WTC11 (cell line): ENCODE data around the gene RPL19. TPM values are rescaled to one million over a fixed set of nuclear protein-coding genes. Genes with fewer than 3 reads are reported as not detected.

Experiments used
- ATAC-seq: fragments of 200-7000 bp; cut with Tn5 transposase; 2 replicates; pipeline ENCODE4 v1.10.0; 2021; ENCODE audit warnings: mild to moderate bottlenecking, moderate library complexity
- CTCF ChIA-PET: fragments of 300-600 bp; sonication (Branson Sonifier 250); formaldehyde crosslinking; loops from one replicate; lab custom pipeline; 2021; ENCODE audit warnings: antibody characterized with exemption; lab: Charles Lee
- POLR2A ChIA-PET: fragments of 350-600 bp; sonication (Branson Sonifier 250); formaldehyde crosslinking; loops from one replicate; lab custom pipeline; 2021; ENCODE audit warnings: antibody characterized with exemption; lab: Charles Lee
- DNase-seq: peaks from one replicate; pipeline ENCODE4 v3.0.0; 2021; ENCODE audit warnings: low spot score
- H3K27ac Mint-ChIP-seq: 2 replicates; pipeline ENCODE4 v1.8.0; 2021; ENCODE audit warnings: mixed read lengths
- H3K27me3 Mint-ChIP-seq: 2 replicates; pipeline ENCODE4 v1.8.0; 2021; ENCODE audit warnings: low read depth, mild to moderate bottlenecking, moderate library complexity, mixed read lengths
- H3K36me3 Mint-ChIP-seq: 2 replicates; pipeline ENCODE4 v1.8.0; 2021; ENCODE audit warnings: mixed read lengths
- H3K4me1 Mint-ChIP-seq: 2 replicates; pipeline ENCODE4 v1.8.0; 2022; ENCODE audit warnings: mixed read lengths
- H3K4me3 Mint-ChIP-seq: 2 replicates; pipeline ENCODE4 v1.8.0; 2021; ENCODE audit warnings: mild to moderate bottlenecking, moderate library complexity, mixed read lengths
- H3K9me3 Mint-ChIP-seq: 2 replicates; pipeline ENCODE4 v1.8.0; 2021; ENCODE audit warnings: mixed read lengths
- FOXJ3 ChIP-seq: sonication (generic); formaldehyde crosslinking; IDR thresholded peaks from 2 replicates; pipeline ENCODE4 v1.9.0; 2021; ENCODE audit warnings: missing genetic modification reagents, mild to moderate bottlenecking, borderline replicate concordance
- IRF2 ChIP-seq: sonication (generic); formaldehyde crosslinking; IDR thresholded peaks from 2 replicates; pipeline ENCODE4 v1.8.0; 2022; ENCODE audit warnings: low read depth, missing genetic modification reagents, borderline replicate concordance
- NFE2L1 ChIP-seq: sonication (generic); formaldehyde crosslinking; IDR thresholded peaks from 2 replicates; pipeline ENCODE4 v1.8.1; 2023; ENCODE audit warnings: missing genetic modification reagents
- SMAD4 ChIP-seq: sonication (generic); formaldehyde crosslinking; IDR thresholded peaks from 2 replicates; pipeline ENCODE4 v1.8.0; 2022; ENCODE audit warnings: mild to moderate bottlenecking, missing genetic modification reagents
- ZNF423 ChIP-seq: fragments of 250-450 bp; sonication (Bioruptor Pico); IDR thresholded peaks from 2 replicates; pipeline ENCODE4 v2.1.2; 2022; ENCODE audit warnings: mild to moderate bottlenecking, moderate library complexity
- total RNA-seq: library from RNA; stranded (reverse); gene quantifications from 3 replicates; pipeline ENCODE4 v1.2.3, GENCODE V29; 2021
- TF ChIP-seq, protein P1 (sequence below): sonication (generic); formaldehyde crosslinking; IDR thresholded peaks from 2 replicates; pipeline ENCODE4 v1.8.0; 2023; ENCODE audit warnings: mild to moderate bottlenecking, missing genetic modification reagents
- TF ChIP-seq, protein P2 (sequence below): fragments of 250-450 bp; sonication (Bioruptor Pico); IDR thresholded peaks from 2 replicates; pipeline ENCODE4 v1.8.0; 2021; ENCODE audit warnings: mild to moderate bottlenecking
- TF ChIP-seq, protein P3 (sequence below): fragments of 250-450 bp; sonication (Bioruptor Pico); IDR thresholded peaks from 2 replicates; pipeline ENCODE4 v1.9.0; 2021; ENCODE audit warnings: mild to moderate bottlenecking, borderline replicate concordance
- TF ChIP-seq, protein P4 (sequence below): fragments of 200-600 bp; IDR thresholded peaks from 2 replicates; pipeline ENCODE4 v1.8.0; 2022; ENCODE audit warnings: antibody characterized with exemption
- TF ChIP-seq, protein P5 (sequence below): sonication (generic); formaldehyde crosslinking; conservative IDR thresholded peaks from 2 replicates; pipeline ENCODE4 v1.8.1; 2023; ENCODE audit warnings: mild to moderate bottlenecking, low read depth, missing genetic modification reagents, moderate library complexity
- TF ChIP-seq, protein P6 (sequence below): sonication (generic); formaldehyde crosslinking; IDR thresholded peaks from 2 replicates; pipeline ENCODE4 v1.8.1; 2023; ENCODE audit warnings: mild to moderate bottlenecking, missing genetic modification reagents
- TF ChIP-seq, protein P7 (sequence below): sonication (generic); formaldehyde crosslinking; IDR thresholded peaks from 2 replicates; pipeline ENCODE4 v1.8.0; 2022; ENCODE audit warnings: mild to moderate bottlenecking, missing genetic modification reagents

RPL19 gene
- total RNA-seq, 1 experiment from 2014 or later: 1,970 TPM

DNA sequence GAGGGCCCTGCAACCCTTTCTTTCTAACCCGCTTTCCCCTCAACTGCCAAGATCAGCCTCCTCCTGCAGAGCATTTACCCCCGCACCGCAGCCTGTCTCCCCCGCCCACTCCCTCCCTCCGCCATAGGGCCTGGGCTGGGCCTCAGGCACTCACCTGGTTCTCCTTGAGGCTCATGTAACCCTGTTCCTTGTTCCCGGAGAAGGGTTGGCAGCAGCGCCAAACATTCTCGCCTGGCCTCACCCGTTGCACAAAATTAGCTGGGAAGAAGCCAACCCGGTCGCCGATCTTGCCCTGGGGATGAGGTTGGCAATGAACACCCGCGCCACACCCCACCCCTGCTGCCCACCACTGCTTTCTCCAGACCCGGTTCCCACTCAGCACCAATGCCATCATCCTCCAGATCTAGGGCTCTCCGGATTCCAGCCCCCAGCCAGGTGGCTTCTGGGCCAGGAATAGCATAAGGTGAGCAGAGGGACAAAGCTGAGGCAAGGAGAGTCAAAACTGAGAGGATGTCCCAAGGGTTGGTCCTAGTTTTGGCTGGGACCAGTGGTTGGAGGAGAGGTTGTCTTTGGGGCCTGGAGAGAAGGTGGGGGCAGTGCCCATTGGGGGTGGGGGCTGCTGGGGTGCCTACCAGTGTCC, 12.9 kb downstream of the RPL19 start (continued):
- TF ChIP-seq, protein P1, sequence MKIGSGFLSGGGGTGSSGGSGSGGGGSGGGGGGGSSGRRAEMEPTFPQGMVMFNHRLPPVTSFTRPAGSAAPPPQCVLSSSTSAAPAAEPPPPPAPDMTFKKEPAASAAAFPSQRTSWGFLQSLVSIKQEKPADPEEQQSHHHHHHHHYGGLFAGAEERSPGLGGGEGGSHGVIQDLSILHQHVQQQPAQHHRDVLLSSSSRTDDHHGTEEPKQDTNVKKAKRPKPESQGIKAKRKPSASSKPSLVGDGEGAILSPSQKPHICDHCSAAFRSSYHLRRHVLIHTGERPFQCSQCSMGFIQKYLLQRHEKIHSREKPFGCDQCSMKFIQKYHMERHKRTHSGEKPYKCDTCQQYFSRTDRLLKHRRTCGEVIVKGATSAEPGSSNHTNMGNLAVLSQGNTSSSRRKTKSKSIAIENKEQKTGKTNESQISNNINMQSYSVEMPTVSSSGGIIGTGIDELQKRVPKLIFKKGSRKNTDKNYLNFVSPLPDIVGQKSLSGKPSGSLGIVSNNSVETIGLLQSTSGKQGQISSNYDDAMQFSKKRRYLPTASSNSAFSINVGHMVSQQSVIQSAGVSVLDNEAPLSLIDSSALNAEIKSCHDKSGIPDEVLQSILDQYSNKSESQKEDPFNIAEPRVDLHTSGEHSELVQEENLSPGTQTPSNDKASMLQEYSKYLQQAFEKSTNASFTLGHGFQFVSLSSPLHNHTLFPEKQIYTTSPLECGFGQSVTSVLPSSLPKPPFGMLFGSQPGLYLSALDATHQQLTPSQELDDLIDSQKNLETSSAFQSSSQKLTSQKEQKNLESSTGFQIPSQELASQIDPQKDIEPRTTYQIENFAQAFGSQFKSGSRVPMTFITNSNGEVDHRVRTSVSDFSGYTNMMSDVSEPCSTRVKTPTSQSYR (CRISPR knock-in tag): no peak

DNA sequence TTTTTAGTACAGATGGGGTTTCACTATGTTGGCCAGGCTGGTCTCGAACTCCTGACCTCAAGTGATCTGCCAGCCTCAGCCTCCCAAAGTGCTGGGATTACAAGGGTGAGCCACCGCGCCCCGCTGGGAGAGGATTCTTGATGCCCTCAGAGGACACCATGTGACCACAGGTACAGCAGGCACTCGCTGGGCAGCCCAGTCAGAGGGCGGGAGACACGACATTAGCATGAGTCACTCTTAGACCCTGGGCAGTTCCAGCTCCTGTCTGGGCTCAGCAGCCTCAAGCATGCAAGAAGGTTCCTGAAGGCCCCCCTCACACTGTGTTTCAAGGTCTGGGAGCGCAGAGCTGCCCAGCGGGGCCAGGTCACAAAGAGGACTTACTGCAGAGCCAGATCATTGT, 13.8 kb downstream of the RPL19 start:
- peaks cover 40% of the 10 kb centered on the region for H3K27me3 Mint-ChIP-seq
- no peak overlapping the region for H3K27ac Mint-ChIP-seq
- POLR2A ChIA-PET: interaction anchor here (0.6 kb wide), 1 partner anchor 369 kb away, joined by 4 read pairs; no protein-coding TSS in a partner anchor

More for the DNA sequence above, 13.8 kb downstream of the RPL19 start:
- CTCF ChIA-PET: interaction anchor here (0.9 to 15.9 kb wide), 5 partner anchors 12 to 46 kb away, joined by 3 to 626 read pairs (median 3); partner anchors contain the start of gene STAC2
- Mint-ChIP-seq H3K4me3 (no peak overlapping the region), H3K36me3 (no peaks in the 10 kb centered on the region), H3K4me1 (peaks cover 30% of the 10 kb centered on the region), H3K9me3 (no peaks in the 10 kb centered on the region)
- TF ChIP-seq NFE2L1 (no peak), FOXJ3 (no peak), ZNF423 (CRISPR knock-in tag) (no peak), IRF2 (no peak), SMAD4 (CRISPR knock-in tag) (no peak)
- TF ChIP-seq, protein P1 (CRISPR knock-in tag): no peak
- TF ChIP-seq, protein P2, sequence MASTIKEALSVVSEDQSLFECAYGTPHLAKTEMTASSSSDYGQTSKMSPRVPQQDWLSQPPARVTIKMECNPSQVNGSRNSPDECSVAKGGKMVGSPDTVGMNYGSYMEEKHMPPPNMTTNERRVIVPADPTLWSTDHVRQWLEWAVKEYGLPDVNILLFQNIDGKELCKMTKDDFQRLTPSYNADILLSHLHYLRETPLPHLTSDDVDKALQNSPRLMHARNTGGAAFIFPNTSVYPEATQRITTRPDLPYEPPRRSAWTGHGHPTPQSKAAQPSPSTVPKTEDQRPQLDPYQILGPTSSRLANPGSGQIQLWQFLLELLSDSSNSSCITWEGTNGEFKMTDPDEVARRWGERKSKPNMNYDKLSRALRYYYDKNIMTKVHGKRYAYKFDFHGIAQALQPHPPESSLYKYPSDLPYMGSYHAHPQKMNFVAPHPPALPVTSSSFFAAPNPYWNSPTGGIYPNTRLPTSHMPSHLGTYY (CRISPR knock-in tag): no peak
- TF ChIP-seq, protein P3, sequence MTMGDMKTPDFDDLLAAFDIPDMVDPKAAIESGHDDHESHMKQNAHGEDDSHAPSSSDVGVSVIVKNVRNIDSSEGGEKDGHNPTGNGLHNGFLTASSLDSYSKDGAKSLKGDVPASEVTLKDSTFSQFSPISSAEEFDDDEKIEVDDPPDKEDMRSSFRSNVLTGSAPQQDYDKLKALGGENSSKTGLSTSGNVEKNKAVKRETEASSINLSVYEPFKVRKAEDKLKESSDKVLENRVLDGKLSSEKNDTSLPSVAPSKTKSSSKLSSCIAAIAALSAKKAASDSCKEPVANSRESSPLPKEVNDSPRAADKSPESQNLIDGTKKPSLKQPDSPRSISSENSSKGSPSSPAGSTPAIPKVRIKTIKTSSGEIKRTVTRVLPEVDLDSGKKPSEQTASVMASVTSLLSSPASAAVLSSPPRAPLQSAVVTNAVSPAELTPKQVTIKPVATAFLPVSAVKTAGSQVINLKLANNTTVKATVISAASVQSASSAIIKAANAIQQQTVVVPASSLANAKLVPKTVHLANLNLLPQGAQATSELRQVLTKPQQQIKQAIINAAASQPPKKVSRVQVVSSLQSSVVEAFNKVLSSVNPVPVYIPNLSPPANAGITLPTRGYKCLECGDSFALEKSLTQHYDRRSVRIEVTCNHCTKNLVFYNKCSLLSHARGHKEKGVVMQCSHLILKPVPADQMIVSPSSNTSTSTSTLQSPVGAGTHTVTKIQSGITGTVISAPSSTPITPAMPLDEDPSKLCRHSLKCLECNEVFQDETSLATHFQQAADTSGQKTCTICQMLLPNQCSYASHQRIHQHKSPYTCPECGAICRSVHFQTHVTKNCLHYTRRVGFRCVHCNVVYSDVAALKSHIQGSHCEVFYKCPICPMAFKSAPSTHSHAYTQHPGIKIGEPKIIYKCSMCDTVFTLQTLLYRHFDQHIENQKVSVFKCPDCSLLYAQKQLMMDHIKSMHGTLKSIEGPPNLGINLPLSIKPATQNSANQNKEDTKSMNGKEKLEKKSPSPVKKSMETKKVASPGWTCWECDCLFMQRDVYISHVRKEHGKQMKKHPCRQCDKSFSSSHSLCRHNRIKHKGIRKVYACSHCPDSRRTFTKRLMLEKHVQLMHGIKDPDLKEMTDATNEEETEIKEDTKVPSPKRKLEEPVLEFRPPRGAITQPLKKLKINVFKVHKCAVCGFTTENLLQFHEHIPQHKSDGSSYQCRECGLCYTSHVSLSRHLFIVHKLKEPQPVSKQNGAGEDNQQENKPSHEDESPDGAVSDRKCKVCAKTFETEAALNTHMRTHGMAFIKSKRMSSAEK (CRISPR knock-in tag): no peak
- TF ChIP-seq, protein P4, sequence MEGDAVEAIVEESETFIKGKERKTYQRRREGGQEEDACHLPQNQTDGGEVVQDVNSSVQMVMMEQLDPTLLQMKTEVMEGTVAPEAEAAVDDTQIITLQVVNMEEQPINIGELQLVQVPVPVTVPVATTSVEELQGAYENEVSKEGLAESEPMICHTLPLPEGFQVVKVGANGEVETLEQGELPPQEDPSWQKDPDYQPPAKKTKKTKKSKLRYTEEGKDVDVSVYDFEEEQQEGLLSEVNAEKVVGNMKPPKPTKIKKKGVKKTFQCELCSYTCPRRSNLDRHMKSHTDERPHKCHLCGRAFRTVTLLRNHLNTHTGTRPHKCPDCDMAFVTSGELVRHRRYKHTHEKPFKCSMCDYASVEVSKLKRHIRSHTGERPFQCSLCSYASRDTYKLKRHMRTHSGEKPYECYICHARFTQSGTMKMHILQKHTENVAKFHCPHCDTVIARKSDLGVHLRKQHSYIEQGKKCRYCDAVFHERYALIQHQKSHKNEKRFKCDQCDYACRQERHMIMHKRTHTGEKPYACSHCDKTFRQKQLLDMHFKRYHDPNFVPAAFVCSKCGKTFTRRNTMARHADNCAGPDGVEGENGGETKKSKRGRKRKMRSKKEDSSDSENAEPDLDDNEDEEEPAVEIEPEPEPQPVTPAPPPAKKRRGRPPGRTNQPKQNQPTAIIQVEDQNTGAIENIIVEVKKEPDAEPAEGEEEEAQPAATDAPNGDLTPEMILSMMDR: no peak
- TF ChIP-seq, protein P5, sequence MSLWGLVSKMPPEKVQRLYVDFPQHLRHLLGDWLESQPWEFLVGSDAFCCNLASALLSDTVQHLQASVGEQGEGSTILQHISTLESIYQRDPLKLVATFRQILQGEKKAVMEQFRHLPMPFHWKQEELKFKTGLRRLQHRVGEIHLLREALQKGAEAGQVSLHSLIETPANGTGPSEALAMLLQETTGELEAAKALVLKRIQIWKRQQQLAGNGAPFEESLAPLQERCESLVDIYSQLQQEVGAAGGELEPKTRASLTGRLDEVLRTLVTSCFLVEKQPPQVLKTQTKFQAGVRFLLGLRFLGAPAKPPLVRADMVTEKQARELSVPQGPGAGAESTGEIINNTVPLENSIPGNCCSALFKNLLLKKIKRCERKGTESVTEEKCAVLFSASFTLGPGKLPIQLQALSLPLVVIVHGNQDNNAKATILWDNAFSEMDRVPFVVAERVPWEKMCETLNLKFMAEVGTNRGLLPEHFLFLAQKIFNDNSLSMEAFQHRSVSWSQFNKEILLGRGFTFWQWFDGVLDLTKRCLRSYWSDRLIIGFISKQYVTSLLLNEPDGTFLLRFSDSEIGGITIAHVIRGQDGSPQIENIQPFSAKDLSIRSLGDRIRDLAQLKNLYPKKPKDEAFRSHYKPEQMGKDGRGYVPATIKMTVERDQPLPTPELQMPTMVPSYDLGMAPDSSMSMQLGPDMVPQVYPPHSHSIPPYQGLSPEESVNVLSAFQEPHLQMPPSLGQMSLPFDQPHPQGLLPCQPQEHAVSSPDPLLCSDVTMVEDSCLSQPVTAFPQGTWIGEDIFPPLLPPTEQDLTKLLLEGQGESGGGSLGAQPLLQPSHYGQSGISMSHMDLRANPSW (CRISPR knock-in tag): no peak
- TF ChIP-seq, protein P6, sequence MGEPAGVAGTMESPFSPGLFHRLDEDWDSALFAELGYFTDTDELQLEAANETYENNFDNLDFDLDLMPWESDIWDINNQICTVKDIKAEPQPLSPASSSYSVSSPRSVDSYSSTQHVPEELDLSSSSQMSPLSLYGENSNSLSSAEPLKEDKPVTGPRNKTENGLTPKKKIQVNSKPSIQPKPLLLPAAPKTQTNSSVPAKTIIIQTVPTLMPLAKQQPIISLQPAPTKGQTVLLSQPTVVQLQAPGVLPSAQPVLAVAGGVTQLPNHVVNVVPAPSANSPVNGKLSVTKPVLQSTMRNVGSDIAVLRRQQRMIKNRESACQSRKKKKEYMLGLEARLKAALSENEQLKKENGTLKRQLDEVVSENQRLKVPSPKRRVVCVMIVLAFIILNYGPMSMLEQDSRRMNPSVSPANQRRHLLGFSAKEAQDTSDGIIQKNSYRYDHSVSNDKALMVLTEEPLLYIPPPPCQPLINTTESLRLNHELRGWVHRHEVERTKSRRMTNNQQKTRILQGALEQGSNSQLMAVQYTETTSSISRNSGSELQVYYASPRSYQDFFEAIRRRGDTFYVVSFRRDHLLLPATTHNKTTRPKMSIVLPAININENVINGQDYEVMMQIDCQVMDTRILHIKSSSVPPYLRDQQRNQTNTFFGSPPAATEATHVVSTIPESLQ (CRISPR knock-in tag): no peak
- TF ChIP-seq, protein P7, sequence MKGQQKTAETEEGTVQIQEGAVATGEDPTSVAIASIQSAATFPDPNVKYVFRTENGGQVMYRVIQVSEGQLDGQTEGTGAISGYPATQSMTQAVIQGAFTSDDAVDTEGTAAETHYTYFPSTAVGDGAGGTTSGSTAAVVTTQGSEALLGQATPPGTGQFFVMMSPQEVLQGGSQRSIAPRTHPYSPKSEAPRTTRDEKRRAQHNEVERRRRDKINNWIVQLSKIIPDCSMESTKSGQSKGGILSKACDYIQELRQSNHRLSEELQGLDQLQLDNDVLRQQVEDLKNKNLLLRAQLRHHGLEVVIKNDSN (CRISPR knock-in tag): no peak
- no peak for ATAC-seq
- no peak for DNase-seq
